WTC11 (cell line): Measurements from ENCODE around the gene EAF2. TPM values are rescaled to one million over a fixed set of nuclear protein-coding genes. Genes with fewer than 3 reads are reported as not detected.

Experiments
- ATAC-seq: fragments of 200-7000 bp; cut with Tn5 transposase; 2 replicates; pipeline ENCODE4 v1.10.0; 2021; ENCODE audit warnings: mild to moderate bottlenecking, moderate library complexity
- CTCF ChIA-PET: fragments of 300-600 bp; sonication (Branson Sonifier 250); formaldehyde crosslinking; loops from one replicate; lab custom pipeline; 2021; ENCODE audit warnings: antibody characterized with exemption; lab: Charles Lee
- POLR2A ChIA-PET: fragments of 350-600 bp; sonication (Branson Sonifier 250); formaldehyde crosslinking; loops from one replicate; lab custom pipeline; 2021; ENCODE audit warnings: antibody characterized with exemption; lab: Charles Lee
- DNase-seq: peaks from one replicate; pipeline ENCODE4 v3.0.0; 2021; ENCODE audit warnings: low spot score
- H3K27ac Mint-ChIP-seq: 2 replicates; pipeline ENCODE4 v1.8.0; 2021; ENCODE audit warnings: mixed read lengths
- H3K27me3 Mint-ChIP-seq: 2 replicates; pipeline ENCODE4 v1.8.0; 2021; ENCODE audit warnings: low read depth, mild to moderate bottlenecking, moderate library complexity, mixed read lengths
- H3K36me3 Mint-ChIP-seq: 2 replicates; pipeline ENCODE4 v1.8.0; 2021; ENCODE audit warnings: mixed read lengths
- H3K4me1 Mint-ChIP-seq: 2 replicates; pipeline ENCODE4 v1.8.0; 2022; ENCODE audit warnings: mixed read lengths
- H3K4me3 Mint-ChIP-seq: 2 replicates; pipeline ENCODE4 v1.8.0; 2021; ENCODE audit warnings: mild to moderate bottlenecking, moderate library complexity, mixed read lengths
- H3K9me3 Mint-ChIP-seq: 2 replicates; pipeline ENCODE4 v1.8.0; 2021; ENCODE audit warnings: mixed read lengths
- FOXK1 ChIP-seq: sonication (generic); formaldehyde crosslinking; IDR thresholded peaks from 2 replicates; pipeline ENCODE4 v1.8.0; 2022; ENCODE audit warnings: mild to moderate bottlenecking, moderate library complexity, missing genetic modification reagents
- GABPB1 ChIP-seq: sonication (generic); formaldehyde crosslinking; IDR thresholded peaks from 2 replicates; pipeline ENCODE4 v1.8.1; 2023; ENCODE audit warnings: mild to moderate bottlenecking, missing genetic modification reagents
- IRF2 ChIP-seq: sonication (generic); formaldehyde crosslinking; IDR thresholded peaks from 2 replicates; pipeline ENCODE4 v1.8.0; 2022; ENCODE audit warnings: low read depth, missing genetic modification reagents, borderline replicate concordance
- KAT7 ChIP-seq: sonication (generic); formaldehyde crosslinking; IDR thresholded peaks from 2 replicates; pipeline ENCODE4 v1.8.1; 2023; ENCODE audit warnings: missing genetic modification reagents, mild to moderate bottlenecking, borderline replicate concordance
- NFYB ChIP-seq: sonication (generic); formaldehyde crosslinking; conservative IDR thresholded peaks from 2 replicates; pipeline ENCODE4 v1.8.0; 2022; ENCODE audit warnings: low read depth, missing genetic modification reagents
- NR3C1 ChIP-seq: sonication (generic); formaldehyde crosslinking; conservative IDR thresholded peaks from 2 replicates; pipeline ENCODE4 v1.8.1; 2023; ENCODE audit warnings: low read depth, mild to moderate bottlenecking, missing genetic modification reagents
- RORB ChIP-seq: fragments of 250-450 bp; sonication (Bioruptor Pico); IDR thresholded peaks from 2 replicates; pipeline ENCODE4 v1.9.0; 2021; ENCODE audit warnings: mild to moderate bottlenecking
- SMAD3 ChIP-seq: sonication (generic); formaldehyde crosslinking; IDR thresholded peaks from 2 replicates; pipeline ENCODE4 v1.8.0; 2022; ENCODE audit warnings: missing genetic modification reagents, mild to moderate bottlenecking, borderline replicate concordance
- TP53 ChIP-seq: sonication (generic); formaldehyde crosslinking; IDR thresholded peaks from 2 replicates; pipeline ENCODE4 v1.8.1; 2023; ENCODE audit warnings: mild to moderate bottlenecking, missing genetic modification reagents
- ZBTB21 ChIP-seq: sonication (generic); formaldehyde crosslinking; IDR thresholded peaks from 2 replicates; pipeline ENCODE4 v1.8.1; 2023; ENCODE audit warnings: mild to moderate bottlenecking, missing genetic modification reagents, borderline replicate concordance
- ZNF219 ChIP-seq: sonication (generic); formaldehyde crosslinking; IDR thresholded peaks from 2 replicates; pipeline ENCODE4 v1.8.0; 2023; ENCODE audit warnings: missing genetic modification reagents, mild to moderate bottlenecking, borderline replicate concordance
- ZNF671 ChIP-seq: fragments of 250-450 bp; sonication (Bioruptor Pico); IDR thresholded peaks from 2 replicates; pipeline ENCODE4 v1.8.0; 2021; ENCODE audit warnings: mild to moderate bottlenecking
- total RNA-seq: library from RNA; stranded (reverse); gene quantifications from 3 replicates; pipeline ENCODE4 v1.2.3, GENCODE V29; 2021
- TF ChIP-seq, protein P1 (sequence below): sonication (generic); formaldehyde crosslinking; IDR thresholded peaks from 2 replicates; pipeline ENCODE4 v1.8.1; 2023; ENCODE audit warnings: mild to moderate bottlenecking, missing genetic modification reagents, borderline replicate concordance
- TF ChIP-seq, protein P2 (sequence below): sonication (generic); formaldehyde crosslinking; IDR thresholded peaks from 2 replicates; pipeline ENCODE4 v1.8.0; 2022; ENCODE audit warnings: mild to moderate bottlenecking, missing genetic modification reagents
- TF ChIP-seq, protein P3 (sequence below): sonication (generic); formaldehyde crosslinking; IDR thresholded peaks from 2 replicates; pipeline ENCODE4 v1.8.0; 2022; ENCODE audit warnings: missing genetic modification reagents

Gene EAF2
- total RNA-seq, 1 experiment from 2014 or later: 5.3 TPM

DNA sequence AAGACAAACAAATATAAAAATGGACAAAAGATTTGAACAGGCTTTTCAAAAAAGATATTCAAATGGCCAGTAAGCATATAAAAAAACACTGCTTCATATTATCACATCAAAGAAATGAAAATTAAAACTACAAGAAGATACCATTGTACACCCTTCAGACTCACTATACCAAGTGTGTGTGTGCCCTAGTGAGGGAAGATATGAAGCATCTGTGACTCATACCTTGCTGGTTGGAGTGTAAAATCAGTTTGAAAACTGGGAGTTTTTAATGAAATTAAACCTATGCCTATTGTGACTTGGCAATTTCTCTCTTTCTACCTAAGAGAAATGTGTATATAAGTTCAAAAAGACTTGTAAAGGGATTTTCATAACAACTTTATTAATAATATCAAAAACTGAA, 35.7 kb downstream of the EAF2 start:
- Mint-ChIP-seq H3K4me3 (no peak overlapping the region), H3K27ac (no peak overlapping the region), H3K9me3 (0 out of 2 replicates have a peak, but pooled peaks cover 3% of the 10 kb centered on the region), H3K4me1 (no peaks in the 10 kb centered on the region), H3K27me3 (no peaks in the 10 kb centered on the region), H3K36me3 (peaks cover 4% of the 10 kb centered on the region)
- ChIA-PET POLR2A (no interaction called here), CTCF (no interaction called here)
- TF ChIP-seq RORB: no peak
- no peak for TF ChIP-seq ZNF671 (CRISPR knock-in tag)
- TF ChIP-seq GABPB1: no peak
- no peak for TF ChIP-seq ZNF219 (CRISPR knock-in tag)
- no peak for TF ChIP-seq FOXK1
- TF ChIP-seq NR3C1 (CRISPR knock-in tag): no peak
- TF ChIP-seq SMAD3 (CRISPR knock-in tag): no peak
- TF ChIP-seq, protein P1, sequence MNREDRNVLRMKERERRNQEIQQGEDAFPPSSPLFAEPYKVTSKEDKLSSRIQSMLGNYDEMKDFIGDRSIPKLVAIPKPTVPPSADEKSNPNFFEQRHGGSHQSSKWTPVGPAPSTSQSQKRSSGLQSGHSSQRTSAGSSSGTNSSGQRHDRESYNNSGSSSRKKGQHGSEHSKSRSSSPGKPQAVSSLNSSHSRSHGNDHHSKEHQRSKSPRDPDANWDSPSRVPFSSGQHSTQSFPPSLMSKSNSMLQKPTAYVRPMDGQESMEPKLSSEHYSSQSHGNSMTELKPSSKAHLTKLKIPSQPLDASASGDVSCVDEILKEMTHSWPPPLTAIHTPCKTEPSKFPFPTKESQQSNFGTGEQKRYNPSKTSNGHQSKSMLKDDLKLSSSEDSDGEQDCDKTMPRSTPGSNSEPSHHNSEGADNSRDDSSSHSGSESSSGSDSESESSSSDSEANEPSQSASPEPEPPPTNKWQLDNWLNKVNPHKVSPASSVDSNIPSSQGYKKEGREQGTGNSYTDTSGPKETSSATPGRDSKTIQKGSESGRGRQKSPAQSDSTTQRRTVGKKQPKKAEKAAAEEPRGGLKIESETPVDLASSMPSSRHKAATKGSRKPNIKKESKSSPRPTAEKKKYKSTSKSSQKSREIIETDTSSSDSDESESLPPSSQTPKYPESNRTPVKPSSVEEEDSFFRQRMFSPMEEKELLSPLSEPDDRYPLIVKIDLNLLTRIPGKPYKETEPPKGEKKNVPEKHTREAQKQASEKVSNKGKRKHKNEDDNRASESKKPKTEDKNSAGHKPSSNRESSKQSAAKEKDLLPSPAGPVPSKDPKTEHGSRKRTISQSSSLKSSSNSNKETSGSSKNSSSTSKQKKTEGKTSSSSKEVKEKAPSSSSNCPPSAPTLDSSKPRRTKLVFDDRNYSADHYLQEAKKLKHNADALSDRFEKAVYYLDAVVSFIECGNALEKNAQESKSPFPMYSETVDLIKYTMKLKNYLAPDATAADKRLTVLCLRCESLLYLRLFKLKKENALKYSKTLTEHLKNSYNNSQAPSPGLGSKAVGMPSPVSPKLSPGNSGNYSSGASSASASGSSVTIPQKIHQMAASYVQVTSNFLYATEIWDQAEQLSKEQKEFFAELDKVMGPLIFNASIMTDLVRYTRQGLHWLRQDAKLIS (CRISPR knock-in tag): no peak
- no peak for TF ChIP-seq ZBTB21 (CRISPR knock-in tag)
- TF ChIP-seq, protein P2, sequence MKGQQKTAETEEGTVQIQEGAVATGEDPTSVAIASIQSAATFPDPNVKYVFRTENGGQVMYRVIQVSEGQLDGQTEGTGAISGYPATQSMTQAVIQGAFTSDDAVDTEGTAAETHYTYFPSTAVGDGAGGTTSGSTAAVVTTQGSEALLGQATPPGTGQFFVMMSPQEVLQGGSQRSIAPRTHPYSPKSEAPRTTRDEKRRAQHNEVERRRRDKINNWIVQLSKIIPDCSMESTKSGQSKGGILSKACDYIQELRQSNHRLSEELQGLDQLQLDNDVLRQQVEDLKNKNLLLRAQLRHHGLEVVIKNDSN (CRISPR knock-in tag): no peak
- TF ChIP-seq, protein P3, sequence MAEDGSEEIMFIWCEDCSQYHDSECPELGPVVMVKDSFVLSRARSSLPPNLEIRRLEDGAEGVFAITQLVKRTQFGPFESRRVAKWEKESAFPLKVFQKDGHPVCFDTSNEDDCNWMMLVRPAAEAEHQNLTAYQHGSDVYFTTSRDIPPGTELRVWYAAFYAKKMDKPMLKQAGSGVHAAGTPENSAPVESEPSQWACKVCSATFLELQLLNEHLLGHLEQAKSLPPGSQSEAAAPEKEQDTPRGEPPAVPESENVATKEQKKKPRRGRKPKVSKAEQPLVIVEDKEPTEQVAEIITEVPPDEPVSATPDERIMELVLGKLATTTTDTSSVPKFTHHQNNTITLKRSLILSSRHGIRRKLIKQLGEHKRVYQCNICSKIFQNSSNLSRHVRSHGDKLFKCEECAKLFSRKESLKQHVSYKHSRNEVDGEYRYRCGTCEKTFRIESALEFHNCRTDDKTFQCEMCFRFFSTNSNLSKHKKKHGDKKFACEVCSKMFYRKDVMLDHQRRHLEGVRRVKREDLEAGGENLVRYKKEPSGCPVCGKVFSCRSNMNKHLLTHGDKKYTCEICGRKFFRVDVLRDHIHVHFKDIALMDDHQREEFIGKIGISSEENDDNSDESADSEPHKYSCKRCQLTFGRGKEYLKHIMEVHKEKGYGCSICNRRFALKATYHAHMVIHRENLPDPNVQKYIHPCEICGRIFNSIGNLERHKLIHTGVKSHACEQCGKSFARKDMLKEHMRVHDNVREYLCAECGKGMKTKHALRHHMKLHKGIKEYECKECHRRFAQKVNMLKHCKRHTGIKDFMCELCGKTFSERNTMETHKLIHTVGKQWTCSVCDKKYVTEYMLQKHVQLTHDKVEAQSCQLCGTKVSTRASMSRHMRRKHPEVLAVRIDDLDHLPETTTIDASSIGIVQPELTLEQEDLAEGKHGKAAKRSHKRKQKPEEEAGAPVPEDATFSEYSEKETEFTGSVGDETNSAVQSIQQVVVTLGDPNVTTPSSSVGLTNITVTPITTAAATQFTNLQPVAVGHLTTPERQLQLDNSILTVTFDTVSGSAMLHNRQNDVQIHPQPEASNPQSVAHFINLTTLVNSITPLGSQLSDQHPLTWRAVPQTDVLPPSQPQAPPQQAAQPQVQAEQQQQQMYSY (CRISPR knock-in tag): no peak
- TF ChIP-seq KAT7 (CRISPR knock-in tag): no peak
- TF ChIP-seq IRF2: no peak
- DNase-seq (no peak), ATAC-seq (no peak)

DNA sequence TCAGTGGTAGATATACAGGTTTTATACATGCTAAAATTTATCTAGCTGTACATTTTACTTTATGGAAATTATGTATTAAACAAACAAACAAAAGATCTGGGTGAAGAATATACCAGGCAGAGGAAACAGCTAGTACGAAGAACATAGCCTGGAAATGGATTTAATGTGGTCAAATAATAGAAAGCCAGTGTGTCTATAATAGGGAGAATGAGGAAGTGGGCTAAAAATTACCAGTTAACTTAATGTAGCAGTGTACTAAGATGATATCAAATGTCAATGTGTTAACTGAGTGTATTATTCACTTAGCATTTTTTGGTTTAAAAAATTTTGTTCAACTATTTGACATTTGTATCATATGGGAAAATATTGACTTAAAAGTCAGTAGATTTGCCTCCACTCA, 36.4 kb downstream of the EAF2 start:
- Mint-ChIP-seq H3K36me3 (no peaks in the 10 kb centered on the region), H3K9me3 (no peaks in the 10 kb centered on the region), H3K27me3 (no peaks in the 10 kb centered on the region), H3K4me3 (no peak overlapping the region), H3K27ac (no peak overlapping the region), H3K4me1 (no peaks in the 10 kb centered on the region)
- DNase-seq (no peak), ATAC-seq (no peak)
- POLR2A ChIA-PET: no interaction called here
- TF ChIP-seq SMAD3 (CRISPR knock-in tag) (no peak), NFYB (CRISPR knock-in tag) (no peak)
- CTCF ChIA-PET: no interaction called here

DNA sequence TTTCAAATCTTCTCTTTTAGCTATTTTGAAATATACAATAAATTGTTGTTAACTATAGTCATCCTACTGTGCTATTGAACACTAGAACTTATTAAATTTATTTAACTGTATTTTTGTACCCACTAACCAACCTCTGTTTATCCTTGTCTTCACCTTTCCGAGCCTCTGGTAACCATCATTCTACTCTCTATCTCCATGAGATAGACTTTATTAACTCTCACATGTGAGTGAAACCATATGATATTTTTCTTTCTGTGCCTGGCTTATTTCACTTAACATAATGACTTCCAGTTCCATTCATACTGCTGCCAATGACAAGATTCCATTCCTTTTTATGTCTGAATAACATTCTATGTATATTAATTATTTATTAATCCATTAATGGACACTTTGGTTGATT, 43.4 kb downstream of the EAF2 start:
- no peaks in the 10 kb centered on the region for H3K27me3 Mint-ChIP-seq

More for the DNA sequence above, 43.4 kb downstream of the EAF2 start:
- Mint-ChIP-seq H3K27ac (no peak overlapping the region), H3K4me1 (peaks cover 13% of the 10 kb centered on the region), H3K36me3 (no peaks in the 10 kb centered on the region), H3K4me3 (no peak overlapping the region)
- ChIA-PET POLR2A (no interaction called here), CTCF (no interaction called here)
- no peak for ATAC-seq
- no peak for DNase-seq
- no peak for TF ChIP-seq TP53 (CRISPR knock-in tag)
- TF ChIP-seq, all 79 proteins: peak for 0
- H3K9me3 Mint-ChIP-seq: no peaks in the 10 kb centered on the region
